Mesenchymal stem cell (in vitro differentiated cells and primary cell): ENCODE measurements around the gene EMP3.

Experiments
- DNase-seq: peaks from one replicate; pipeline ENCODE4 v3.0.0-alpha.2; 2013
- H2AFZ ChIP-seq: one replicate; pipeline ENCODE4 v1.6.1; 2013; ENCODE audit warnings: low read depth, mild to moderate bottlenecking, control low read depth, inconsistent platforms, low read length, moderate library complexity
- H2AK5ac ChIP-seq: 2 replicates; pipeline ENCODE4 v1.6.1; 2013; ENCODE audit warnings: low read length, moderate library complexity, mild to moderate bottlenecking, inconsistent platforms; ENCODE audit not compliant: severe bottlenecking
- H2BK120ac ChIP-seq: one replicate; pipeline ENCODE4 v1.6.1; 2013; ENCODE audit warnings: low read depth, mild to moderate bottlenecking, inconsistent platforms, low read length, moderate library complexity
- H2BK12ac ChIP-seq, 2 experiments: one replicate each; pipeline ENCODE4 v1.6.1; 2013; ENCODE audit warnings: inconsistent platforms in 2 of 2, low read length in 2 of 2, mild to moderate bottlenecking in 2 of 2, moderate library complexity in 2 of 2, control low read depth in 1 of 2
- H2BK15ac ChIP-seq: one replicate; pipeline ENCODE4 v1.6.1; 2013; ENCODE audit warnings: mild to moderate bottlenecking, low read depth, inconsistent platforms; ENCODE audit not compliant: poor library complexity, severe bottlenecking
- H2BK5ac ChIP-seq: 2 replicates; pipeline ENCODE4 v1.6.1; 2013; ENCODE audit warnings: low read depth, mild to moderate bottlenecking, low read length, control low read depth, inconsistent platforms; ENCODE audit not compliant: poor library complexity, severe bottlenecking
- H3K14ac ChIP-seq, 2 experiments: one replicate each; pipeline ENCODE4 v1.6.1; 2013; ENCODE audit warnings: inconsistent platforms in 2 of 2, low read length in 2 of 2, control low read depth in 1 of 2, mild to moderate bottlenecking in 1 of 2, moderate library complexity in 1 of 2
- H3K18ac ChIP-seq, 2 experiments: one replicate each; pipeline ENCODE4 v1.6.1; 2013; ENCODE audit warnings: inconsistent platforms in 2 of 2, low read length in 2 of 2, control low read depth in 1 of 2, low read depth in 1 of 2, mild to moderate bottlenecking in 1 of 2
- H3K23ac ChIP-seq, 2 experiments: one replicate each; pipeline ENCODE4 v1.6.1; 2013; ENCODE audit warnings: inconsistent platforms in 2 of 2, low read length in 2 of 2, mild to moderate bottlenecking in 2 of 2, moderate library complexity in 2 of 2, control low read depth in 1 of 2
- H3K27ac ChIP-seq: 2 replicates; pipeline ENCODE4 v1.5.1; 2013; ENCODE audit warnings: mild to moderate bottlenecking, moderate library complexity, low read length, control low read depth, inconsistent platforms; ENCODE audit not compliant: poor library complexity, severe bottlenecking
- H3K27me3 ChIP-seq, 2 experiments: 2 replicates each; pipeline versions ENCODE4 v1.6.1 to v1.7.0; 2013; ENCODE audit warnings: low read length in 2 of 2, mild to moderate bottlenecking in 2 of 2, moderate library complexity in 2 of 2, control low read depth in 1 of 2, inconsistent platforms in 1 of 2; ENCODE audit not compliant: control insufficient read depth in 1 of 2, insufficient read depth in 1 of 2
- H3K36me3 ChIP-seq, 2 experiments: 2 replicates each; pipeline versions ENCODE4 v1.6.1 to v1.7.0; 2013; ENCODE audit warnings: low read length in 2 of 2, control low read depth in 1 of 2, inconsistent platforms in 1 of 2, low read depth in 1 of 2, mild to moderate bottlenecking in 1 of 2; ENCODE audit not compliant: insufficient read depth in 2 of 2, control insufficient read depth in 1 of 2
- H3K4ac ChIP-seq, 2 experiments: one replicate each; pipeline ENCODE4 v1.6.1; 2013; ENCODE audit warnings: inconsistent platforms in 2 of 2, low read length in 2 of 2, mild to moderate bottlenecking in 2 of 2, moderate library complexity in 2 of 2, control low read depth in 1 of 2, low read depth in 1 of 2
- H3K4me1 ChIP-seq: 2 replicates; pipeline ENCODE4 v1.6.1; 2013; ENCODE audit warnings: low read depth, low read length, control low read depth; ENCODE audit not compliant: control insufficient read depth, insufficient read depth
- H3K4me2 ChIP-seq: 2 replicates; pipeline ENCODE4 v1.6.1; 2013; ENCODE audit warnings: low read length, mild to moderate bottlenecking, inconsistent platforms; ENCODE audit not compliant: poor library complexity, severe bottlenecking
- H3K4me3 ChIP-seq, 2 experiments: 2 replicates each; pipeline versions ENCODE4 v1.5.1 to v1.7.0; 2013; ENCODE audit warnings: low read length in 2 of 2, mild to moderate bottlenecking in 2 of 2, control low read depth in 1 of 2, low read depth in 1 of 2; ENCODE audit not compliant: insufficient read depth in 1 of 2
- H3K79me1 ChIP-seq: replicated peaks from 2 replicates; pipeline ENCODE4 v1.6.1; 2013; ENCODE audit warnings: mild to moderate bottlenecking, control low read depth, low read length, inconsistent platforms; ENCODE audit not compliant: poor library complexity, severe bottlenecking
- H3K9ac ChIP-seq: 2 replicates; pipeline ENCODE4 v1.7.0; 2013; ENCODE audit warnings: mild to moderate bottlenecking, low read length, moderate library complexity
- H3K9me3 ChIP-seq: 2 replicates; pipeline ENCODE4 v1.7.0; 2013; ENCODE audit warnings: mild to moderate bottlenecking, low read length; ENCODE audit not compliant: control insufficient read depth
- H4K8ac ChIP-seq: one replicate; pipeline ENCODE4 v1.6.1; 2013; ENCODE audit warnings: inconsistent platforms, mild to moderate bottlenecking, low read length, moderate library complexity
- H4K91ac ChIP-seq: one replicate; pipeline ENCODE4 v1.6.1; 2013; ENCODE audit warnings: mild to moderate bottlenecking, low read length, inconsistent platforms
- WGBS: methylation state at CpG from one replicate; pipeline ENCODE4 v1.1.7; 2013; ENCODE audit warnings: mixed read lengths; 5-methylcytosine and 5-hydroxymethylcytosine counted together

The EMP3 gene

DNA sequence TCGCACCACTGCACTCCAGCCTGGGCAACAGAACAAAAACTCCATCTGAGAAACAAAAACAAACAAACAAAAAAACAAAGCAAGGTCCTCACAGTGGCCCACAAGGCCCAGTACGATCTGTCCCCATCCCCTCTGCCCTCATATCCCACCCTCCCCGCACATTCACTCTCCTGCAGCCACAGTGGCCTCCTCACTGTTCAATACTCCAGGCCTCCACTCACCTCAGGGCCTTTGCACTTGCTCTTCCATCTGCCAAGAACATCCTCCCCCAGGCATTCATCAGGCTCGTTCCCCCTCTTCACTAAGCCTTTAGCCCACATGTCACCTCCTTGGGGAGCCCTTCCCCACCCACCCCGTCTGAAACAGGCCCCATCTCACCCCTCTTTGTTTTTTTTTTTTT lies 33.8 kb downstream of the EMP3 start:
- H4K91ac ChIP-seq, result no peak overlapping the region
- H3K18ac ChIP-seq, result no peak overlapping the region
- no peak overlapping the region for H3K4ac ChIP-seq
- no peak overlapping the region for H2BK120ac ChIP-seq
- no peak overlapping the region for H2BK5ac ChIP-seq
- DNase-seq, result no peak
- no peak overlapping the region for H3K4me3 ChIP-seq
- no peak overlapping the region for H2AFZ ChIP-seq
- no peak overlapping the region for H2AK5ac ChIP-seq
- H3K14ac ChIP-seq, result no peak overlapping the region
- 95% methylated on average over 5 of the region's 5 CpGs for whole genome bisulfite sequencing
- no peak overlapping the region for H2BK15ac ChIP-seq
- H3K27me3 ChIP-seq, result no peaks in the 10 kb centered on the region
- H3K4me2 ChIP-seq, result no peak overlapping the region
- no peaks in the 10 kb centered on the region for H3K79me1 ChIP-seq
- no peak overlapping the region for H3K9ac ChIP-seq
- H3K36me3 ChIP-seq, result peaks cover 6 to 12% of the 10 kb centered on the region in 2 experiments
- H4K8ac ChIP-seq, result no peak overlapping the region
- no peak overlapping the region for H3K23ac ChIP-seq
- no peak overlapping the region for H2BK12ac ChIP-seq
- no peak overlapping the region for H3K27ac ChIP-seq
- peaks cover 14% of the 10 kb centered on the region for H3K4me1 ChIP-seq
- no peaks in the 10 kb centered on the region for H3K9me3 ChIP-seq

DNA sequence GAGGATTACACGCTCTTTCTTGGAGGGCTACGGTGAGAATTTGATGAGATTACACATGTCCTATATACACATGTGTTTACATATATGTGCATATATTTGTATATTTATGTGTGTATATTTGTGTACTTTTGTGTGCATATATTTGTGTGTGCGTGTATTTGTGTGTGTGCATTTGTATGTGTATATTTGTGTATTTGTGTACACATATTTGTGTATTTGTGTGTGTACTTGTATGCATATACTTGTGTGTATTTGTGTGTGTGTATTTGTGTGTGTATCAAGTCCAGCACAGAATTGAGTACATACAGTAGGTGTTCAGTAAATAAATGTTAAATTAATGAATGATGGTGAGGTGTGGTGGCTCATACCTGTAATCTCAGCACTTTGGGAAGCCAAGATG lies 36.6 kb downstream of the EMP3 start:
- no peak overlapping the region for H2BK12ac ChIP-seq
- H3K27me3 ChIP-seq, result no peaks in the 10 kb centered on the region
- H2AK5ac ChIP-seq, result no peak overlapping the region
- no peak overlapping the region for H3K4ac ChIP-seq
- H3K9ac ChIP-seq, result no peak overlapping the region
- H3K14ac ChIP-seq, result no peak overlapping the region
- H3K27ac ChIP-seq, result no peak overlapping the region
- peaks cover 0 to 12% of the 10 kb centered on the region in 2 experiments for H3K36me3 ChIP-seq
- no peak for DNase-seq
- H4K91ac ChIP-seq, result no peak overlapping the region
- H2AFZ ChIP-seq, result no peak overlapping the region
- H3K9me3 ChIP-seq, result no peaks in the 10 kb centered on the region
- H4K8ac ChIP-seq, result no peak overlapping the region
- no peaks in the 10 kb centered on the region for H3K79me1 ChIP-seq
- 97% methylated on average over 1 of the region's 3 CpGs for WGBS
- no peak overlapping the region for H3K4me2 ChIP-seq
- no peak overlapping the region for H3K23ac ChIP-seq
- no peak overlapping the region for H3K4me3 ChIP-seq
- H2BK5ac ChIP-seq, result no peak overlapping the region
- H2BK15ac ChIP-seq, result no peak overlapping the region
- H3K4me1 ChIP-seq, result peaks cover 8% of the 10 kb centered on the region
- H2BK120ac ChIP-seq, result no peak overlapping the region
- H3K18ac ChIP-seq, result no peak overlapping the region

DNA sequence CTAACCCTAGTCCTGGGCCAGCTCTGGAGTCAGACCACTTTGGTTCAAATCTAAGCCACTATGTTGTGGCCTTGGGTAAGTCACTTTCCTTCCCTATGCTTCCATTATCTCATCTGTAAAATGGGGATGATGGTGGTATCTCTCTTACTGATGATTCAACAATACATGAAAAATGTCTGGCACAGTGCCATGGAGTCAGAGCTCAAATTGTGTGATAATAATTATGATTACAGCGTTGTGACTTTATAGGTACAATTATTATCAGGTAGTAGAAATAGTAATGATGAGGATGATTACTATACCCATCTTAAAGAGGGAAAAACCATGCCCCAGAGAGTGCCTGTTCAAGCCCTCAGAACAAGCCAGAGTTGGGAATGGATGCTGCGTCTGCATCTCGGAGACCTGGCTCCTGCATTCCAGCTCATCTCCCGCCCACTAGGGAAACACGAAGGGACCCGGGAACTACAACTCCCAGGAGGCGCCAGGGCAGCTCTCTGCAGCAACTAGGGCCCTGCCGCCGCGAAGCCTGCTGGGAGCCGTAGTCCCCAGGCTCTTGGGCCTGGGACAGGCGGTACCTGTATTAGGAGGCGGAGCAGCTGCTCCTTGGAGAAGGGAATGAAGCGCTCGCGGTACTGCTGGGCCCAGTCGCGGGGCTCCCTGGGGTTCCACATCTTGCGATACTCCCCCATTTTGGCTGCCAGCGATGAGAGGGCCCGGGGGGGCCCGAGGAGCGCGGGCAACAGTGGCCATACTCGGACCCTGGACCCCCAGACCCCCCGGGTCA lies 37.6 kb downstream of the EMP3 start:
- peak overlapping the region in 1 of 2 experiments; percentile 11 for H2BK12ac ChIP-seq
- peak overlapping the region; percentile 88 for H3K4me2 ChIP-seq
- H3K18ac ChIP-seq, result peak overlapping the region; percentile 87 to 92
- no peaks in the 10 kb centered on the region for H3K27me3 ChIP-seq
- peak overlapping the region; percentile 65 for H3K27ac ChIP-seq
- H2BK120ac ChIP-seq, result peak overlapping the region; percentile 29
- H4K8ac ChIP-seq, result peak overlapping the region; percentile 92
- H2AK5ac ChIP-seq, result peak overlapping the region; percentile 88
- peaks cover 8% of the 10 kb centered on the region for H3K4me1 ChIP-seq
- H3K9ac ChIP-seq, result peak overlapping the region; percentile 94
- H2BK5ac ChIP-seq, result peak overlapping the region; percentile 11
- no peaks in the 10 kb centered on the region for H3K79me1 ChIP-seq
- no peak overlapping the region for H3K14ac ChIP-seq
- H3K36me3 ChIP-seq, result peaks cover 0 to 12% of the 10 kb centered on the region in 2 experiments
- no peaks in the 10 kb centered on the region for H3K9me3 ChIP-seq
- H2BK15ac ChIP-seq, result no peak overlapping the region
- H3K4me3 ChIP-seq, result peak overlapping the region; percentile 46 to 92
- H4K91ac ChIP-seq, result peak overlapping the region; percentile 93
- WGBS, result 5% methylated on average over 26 of the region's 26 CpGs
- peak overlapping the region; percentile 90 for H2AFZ ChIP-seq
- peak overlapping the region; percentile 55 to 90 for H3K4ac ChIP-seq
- H3K23ac ChIP-seq, result no peak overlapping the region
- peak; percentile 95 for DNase-seq

DNA sequence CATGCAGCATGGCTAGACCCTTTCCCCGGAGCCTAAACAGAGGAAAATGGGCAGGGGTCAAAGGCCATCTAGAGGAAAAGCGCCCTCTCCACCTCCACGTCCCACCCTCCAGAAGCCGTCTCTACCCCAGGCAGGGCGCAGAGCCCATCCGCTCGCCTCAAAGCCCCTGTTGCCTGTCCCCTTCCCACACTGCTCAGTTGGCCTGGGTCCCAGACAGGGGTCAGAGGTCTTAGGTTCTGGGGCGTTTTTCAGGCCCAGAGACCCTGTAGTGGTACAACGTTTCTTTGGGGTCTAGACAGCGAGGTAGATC lies 38.1 kb downstream of the EMP3 start:
- H2BK120ac ChIP-seq, result peak overlapping the region; percentile 29
- peak overlapping the region; percentile 11 for H2BK5ac ChIP-seq
- peak overlapping the region; percentile 11 to 90 for H2BK12ac ChIP-seq
- peak overlapping the region; percentile 94 for H3K9ac ChIP-seq
- no peaks in the 10 kb centered on the region for H3K9me3 ChIP-seq
- H3K18ac ChIP-seq, result peak overlapping the region; percentile 87 to 92
- peak overlapping the region; percentile 55 to 90 for H3K4ac ChIP-seq
- peak overlapping the region; percentile 88 for H3K4me2 ChIP-seq
- peak overlapping the region; percentile 93 for H4K91ac ChIP-seq
- H2AFZ ChIP-seq, result peak overlapping the region; percentile 90
- H3K27me3 ChIP-seq, result no peaks in the 10 kb centered on the region
- 4% methylated on average over 10 of the region's 10 CpGs for WGBS
- H3K14ac ChIP-seq, result peak overlapping the region in 1 of 2 experiments; percentile 44
- peaks cover 0 to 10% of the 10 kb centered on the region in 2 experiments for H3K36me3 ChIP-seq
- peaks cover 8% of the 10 kb centered on the region for H3K4me1 ChIP-seq
- H3K79me1 ChIP-seq, result no peaks in the 10 kb centered on the region
- peak overlapping the region; percentile 46 to 92 for H3K4me3 ChIP-seq
- H4K8ac ChIP-seq, result peak overlapping the region; percentile 92
- no peak overlapping the region for H3K23ac ChIP-seq
- peak overlapping the region; percentile 88 for H2AK5ac ChIP-seq
- no peak overlapping the region for H2BK15ac ChIP-seq
- DNase-seq, result no peak
- peak overlapping the region; percentile 65 for H3K27ac ChIP-seq
